ENCODE results near the gene FOXK1.

DNA sequence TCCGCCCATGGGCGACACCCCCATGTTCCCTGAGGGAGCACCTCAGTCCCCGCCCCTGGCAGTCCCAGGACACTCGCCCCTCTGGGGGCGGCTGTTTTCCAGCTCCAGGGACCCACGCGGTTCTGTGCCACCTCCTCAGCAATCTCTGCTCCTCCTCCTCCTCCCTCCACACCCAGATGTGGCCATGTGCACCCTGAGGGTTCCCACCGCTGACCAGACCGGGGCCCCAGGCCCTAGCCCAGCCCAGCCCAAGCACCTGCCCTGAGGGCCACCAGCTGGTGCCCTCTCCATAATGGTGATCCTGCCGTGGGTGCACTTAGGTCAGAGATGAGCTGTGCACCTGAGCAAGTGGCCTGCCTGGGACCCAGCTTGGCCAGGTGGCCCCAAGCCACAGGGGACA lies 118.4 kb downstream of the FOXK1 start:
- TF ChIP-seq FOXA1 (IDR thresholded peaks at IDR 0.05): no peak
- no peak for TF ChIP-seq FOXK2 (IDR thresholded peaks at IDR 0.05)

Measured in HEK293T (cell line).